Right atrium auricular region (tissue), 2 donors: Measurements from ENCODE around the gene PALD1. TPM values are rescaled to one million over a fixed set of nuclear protein-coding genes. Genes with fewer than 3 reads are reported as not detected.

ENCODE experiments used
- DNase-seq: peaks from one replicate; pipeline ENCODE4 v3.0.0-alpha.2; 2019; ENCODE audit warnings: low spot score
- H3K27ac ChIP-seq, 2 donors: fragments of 200-600 bp; sonication (generic); 1 replicate in 1 of 2; 2 replicates in 1 of 2; pipeline ENCODE4 v1.5.1; 2016 to 2019
- H3K27me3 ChIP-seq, 2 donors: fragments of 200-600 bp; sonication (generic); one replicate each; pipeline versions ENCODE4 v1.5.1 to v1.6.0; 2017 to 2019
- H3K36me3 ChIP-seq: fragments of 200-600 bp; sonication (generic); one replicate; pipeline ENCODE4 v1.5.1; 2016
- H3K4me1 ChIP-seq, 2 donors: fragments of 200-600 bp; sonication (generic); one replicate each; pipeline versions ENCODE4 v1.5.1 to v1.6.0; 2017 to 2019
- H3K4me3 ChIP-seq, 2 donors: fragments of 200-600 bp; sonication (generic); 1 replicate in 1 of 2; 2 replicates in 1 of 2; pipeline ENCODE4 v1.5.1; 2017 to 2019; ENCODE audit warnings: mild to moderate bottlenecking in 1 of 2, moderate library complexity in 1 of 2
- H3K9me3 ChIP-seq, 2 donors: fragments of 200-600 bp; sonication (generic); one replicate each; pipeline ENCODE4 v1.5.1; 2019
- total RNA-seq, 2 donors: library from RNA; depleted of rRNA; stranded (reverse); fragments of >200 nt; gene quantifications; one replicate each; pipeline ENCODE4 v1.1.0, GENCODE V29; 2016
- TF ChIP-seq, protein P1 (sequence below), 2 donors: fragments of 200-600 bp; sonication (generic); IDR thresholded peaks; one replicate each; pipeline ENCODE4 v1.5.1; 2019; ENCODE audit warnings: antibody characterized with exemption in 2 of 2

Gene PALD1
- total RNA-seq, 2 donors from 2014 or later = 4.9 to 8.5 TPM

GRCh38 chr10:70565556-70566514 lies 87.3 kb downstream of the PALD1 start:
- H3K27me3 ChIP-seq = no peaks in the 10 kb centered on the region
- no peak overlapping the region for H3K27ac ChIP-seq
- H3K4me3 ChIP-seq = no peak overlapping the region
- TF ChIP-seq, protein P1, sequence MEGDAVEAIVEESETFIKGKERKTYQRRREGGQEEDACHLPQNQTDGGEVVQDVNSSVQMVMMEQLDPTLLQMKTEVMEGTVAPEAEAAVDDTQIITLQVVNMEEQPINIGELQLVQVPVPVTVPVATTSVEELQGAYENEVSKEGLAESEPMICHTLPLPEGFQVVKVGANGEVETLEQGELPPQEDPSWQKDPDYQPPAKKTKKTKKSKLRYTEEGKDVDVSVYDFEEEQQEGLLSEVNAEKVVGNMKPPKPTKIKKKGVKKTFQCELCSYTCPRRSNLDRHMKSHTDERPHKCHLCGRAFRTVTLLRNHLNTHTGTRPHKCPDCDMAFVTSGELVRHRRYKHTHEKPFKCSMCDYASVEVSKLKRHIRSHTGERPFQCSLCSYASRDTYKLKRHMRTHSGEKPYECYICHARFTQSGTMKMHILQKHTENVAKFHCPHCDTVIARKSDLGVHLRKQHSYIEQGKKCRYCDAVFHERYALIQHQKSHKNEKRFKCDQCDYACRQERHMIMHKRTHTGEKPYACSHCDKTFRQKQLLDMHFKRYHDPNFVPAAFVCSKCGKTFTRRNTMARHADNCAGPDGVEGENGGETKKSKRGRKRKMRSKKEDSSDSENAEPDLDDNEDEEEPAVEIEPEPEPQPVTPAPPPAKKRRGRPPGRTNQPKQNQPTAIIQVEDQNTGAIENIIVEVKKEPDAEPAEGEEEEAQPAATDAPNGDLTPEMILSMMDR (IDR thresholded peaks at IDR 0.05) = no peak
- H3K36me3 ChIP-seq = no peaks in the 10 kb centered on the region
- DNase-seq = no peak
- H3K4me1 ChIP-seq = peaks cover 0 to 28% of the 10 kb centered on the region in 2 donors
- H3K9me3 ChIP-seq = no peaks in the 10 kb centered on the region

DNA sequence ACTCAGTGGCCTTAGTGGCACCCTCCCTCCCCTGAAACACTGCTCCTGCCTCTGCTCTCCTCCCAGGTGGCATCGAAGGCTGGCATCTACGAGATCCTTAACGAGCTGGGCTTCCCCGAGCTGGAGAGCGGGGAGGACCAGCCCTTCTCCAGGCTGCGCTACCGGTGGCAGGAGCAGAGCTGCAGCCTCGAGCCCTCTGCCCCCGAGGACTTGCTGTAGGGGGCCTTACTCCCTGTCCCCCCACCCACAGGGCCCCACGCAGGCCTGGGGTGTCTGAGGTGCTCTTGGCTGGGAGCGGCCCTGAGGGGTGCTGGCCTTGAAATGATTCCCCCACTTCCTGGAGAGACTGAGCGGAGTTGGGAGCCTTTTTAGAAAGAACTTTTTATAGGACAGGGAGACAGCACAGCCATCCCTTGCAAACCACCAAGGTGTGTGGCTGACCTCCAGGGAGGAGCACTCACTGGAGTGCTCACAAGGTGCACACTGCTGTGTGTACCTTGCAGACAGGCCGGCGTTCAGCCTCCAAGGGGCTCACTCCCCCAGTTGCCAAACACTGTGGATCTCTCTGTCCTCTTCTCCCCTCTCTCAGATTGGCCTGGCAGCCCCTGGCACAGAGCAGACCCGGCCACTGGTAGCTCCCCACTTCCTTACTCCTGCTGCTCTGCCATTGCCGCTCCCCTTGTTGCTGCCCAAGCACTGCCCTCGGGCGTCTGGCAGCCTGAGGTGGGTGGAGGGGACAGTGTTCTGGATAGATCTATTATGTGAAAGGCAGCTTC lies 88.1 kb downstream of the PALD1 start:
- Histone ChIP-seq H3K4me3 (no peak overlapping the region), H3K4me1 (peaks cover 0 to 20% of the 10 kb centered on the region in 2 donors), H3K36me3 (no peaks in the 10 kb centered on the region), H3K27me3 (no peaks in the 10 kb centered on the region), H3K9me3 (no peaks in the 10 kb centered on the region), H3K27ac (no peak overlapping the region)
- TF ChIP-seq, protein P1 (IDR thresholded peaks at IDR 0.05) = no peak
- no peak for DNase-seq

DNA sequence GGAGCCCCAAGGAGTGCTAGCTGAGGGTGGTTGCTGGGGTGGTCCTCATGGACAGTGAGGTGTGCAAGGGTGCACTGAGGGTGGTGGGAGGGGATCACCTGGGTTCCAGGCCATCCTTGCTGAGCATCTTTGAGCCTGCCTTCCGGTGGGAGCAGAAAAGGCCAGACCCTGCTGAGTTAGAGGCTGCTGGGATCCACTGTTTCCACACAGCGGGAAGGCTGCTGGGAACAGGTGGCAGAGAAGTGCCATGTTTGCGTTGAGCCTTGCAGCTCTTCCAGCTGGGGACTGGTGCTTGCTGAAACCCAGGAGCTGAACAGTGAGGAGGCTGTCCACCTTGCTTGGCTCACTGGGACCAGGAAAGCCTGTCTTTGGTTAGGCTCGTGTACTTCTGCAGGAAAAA lies 89.0 kb downstream of the PALD1 start:
- Histone ChIP-seq H3K4me3 (no peak overlapping the region), H3K4me1 (peaks cover 0 to 14% of the 10 kb centered on the region in 2 donors), H3K9me3 (no peaks in the 10 kb centered on the region), H3K27me3 (no peaks in the 10 kb centered on the region), H3K36me3 (no peaks in the 10 kb centered on the region), H3K27ac (no peak overlapping the region)
- no peak for DNase-seq
- TF ChIP-seq, protein P1 (IDR thresholded peaks at IDR 0.05) = no peak

DNA sequence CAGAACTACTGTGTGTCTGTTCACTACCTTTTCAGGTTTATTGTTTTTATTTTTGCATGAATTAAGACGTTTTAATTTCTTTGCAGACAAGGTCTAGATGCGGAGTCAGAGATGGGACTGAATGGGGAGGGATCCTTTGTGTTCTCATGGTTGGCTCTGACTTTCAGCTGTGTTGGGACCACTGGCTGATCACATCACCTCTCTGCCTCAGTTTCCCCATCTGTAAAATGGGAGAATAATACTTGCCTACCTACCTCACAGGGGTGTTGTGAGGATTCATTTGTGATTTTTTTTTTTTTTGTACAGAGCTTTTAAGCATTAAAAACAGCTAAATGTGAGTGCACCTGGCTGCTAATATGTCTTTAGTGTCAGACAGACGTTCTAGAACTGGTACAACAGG lies 89.5 kb downstream of the PALD1 start:
- no peaks in the 10 kb centered on the region for H3K36me3 ChIP-seq
- no peaks in the 10 kb centered on the region for H3K27me3 ChIP-seq
- TF ChIP-seq, protein P1 (IDR thresholded peaks at IDR 0.05) = no peak
- no peak overlapping the region for H3K4me3 ChIP-seq
- no peak overlapping the region for H3K27ac ChIP-seq
- H3K4me1 ChIP-seq = peaks cover 0 to 14% of the 10 kb centered on the region in 2 donors
- no peaks in the 10 kb centered on the region for H3K9me3 ChIP-seq
- DNase-seq = no peak

DNA sequence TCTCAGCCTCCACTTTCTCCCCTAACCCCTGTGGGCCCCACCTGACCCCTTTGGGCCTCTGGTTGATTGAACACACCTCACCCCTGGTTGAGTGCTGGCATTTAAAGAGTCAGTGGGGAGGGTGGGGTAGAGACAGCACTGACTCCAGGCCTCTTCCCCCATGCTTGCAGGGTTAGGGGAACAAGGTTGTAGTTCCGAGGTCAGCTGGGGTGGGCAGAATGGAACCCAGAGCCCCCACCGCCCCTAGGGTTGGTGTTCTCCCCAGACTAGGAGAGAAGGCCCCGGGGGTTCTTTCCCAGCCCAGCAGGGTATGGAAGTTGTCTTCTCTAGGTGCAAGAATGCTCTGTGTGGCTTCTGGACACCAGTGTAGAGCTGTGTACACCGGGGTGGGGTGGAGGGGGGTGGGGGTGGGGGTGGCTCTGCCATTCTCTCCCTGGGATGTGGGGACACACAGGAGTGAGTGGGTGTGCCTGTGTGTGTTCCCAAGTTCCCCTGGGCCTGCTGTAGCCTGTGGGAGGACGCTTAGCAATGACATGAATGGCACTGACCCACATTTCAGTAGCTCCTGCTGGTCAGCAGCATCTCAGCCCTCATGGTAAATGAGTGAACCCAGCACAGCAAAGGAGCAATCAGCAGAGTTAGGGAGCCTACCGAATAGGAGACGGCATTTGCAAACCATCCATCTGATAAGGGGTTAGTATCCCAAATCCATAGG lies 90.4 kb downstream of the PALD1 start:
- Histone ChIP-seq H3K36me3 (no peaks in the 10 kb centered on the region), H3K9me3 (no peaks in the 10 kb centered on the region), H3K4me1 (peaks cover 0 to 14% of the 10 kb centered on the region in 2 donors), H3K27ac (no peak overlapping the region), H3K27me3 (no peaks in the 10 kb centered on the region), H3K4me3 (no peak overlapping the region)
- DNase-seq = no peak
- TF ChIP-seq, protein P1 (IDR thresholded peaks at IDR 0.05) = no peak
